ENCODE measurements around the gene ALKBH6. TPM values are rescaled to one million over a fixed set of nuclear protein-coding genes. Genes with fewer than 3 reads are reported as not detected.
"Not testable (repeated sequence)": the region's sequence is repeated elsewhere in the genome, so short reads cannot be mapped to it uniquely, and the experiment has no call there.

The ALKBH6 gene
- total and polyA plus RNA-seq, 2 of the 13 experiments (the other 11 are each of a cell fraction or from before 2014, with no cell fraction given) = 13.7 to 18.1 TPM

- TF ChIP-seq HCFC1 (IDR thresholded peaks at IDR 0.05; ENCODE audit: low read depth, low read length) (no peak), HNF4A (CRISPR knock-in tag; IDR thresholded peaks at IDR 0.05) (0 out of 2 replicates have a peak, but pooled peaks have one; percentile 34), AGO1 (IDR thresholded peaks at IDR 0.05; ENCODE audit: low read depth, low read length, poor library complexity, severe bottlenecking) (no peak), DRAP1 (CRISPR knock-in tag; IDR thresholded peaks at IDR 0.05) (peak; percentile 13; the same call in 1 of the 2 replicates), KLF16 (CRISPR knock-in tag; IDR thresholded peaks at IDR 0.05) (0 out of 4 replicates have a peak, but pooled peaks of 1 of the 2 experiments have one; percentile 31), FOXA3 (CRISPR knock-in tag; IDR thresholded peaks at IDR 0.05) (0 out of 2 replicates have a peak, but pooled peaks have one; percentile 12), DPF2 (CRISPR knock-in tag; IDR thresholded peaks at IDR 0.05; ENCODE audit: borderline replicate concordance, low read depth) (no peak)
Measured at GRCh38 chr19:36041831-36042230, 27.8 kb upstream of the ALKBH6 start (continued).

GRCh38 chr19:36041092-36041491 lies 27.1 kb upstream of the ALKBH6 start:
- H4K20me1 ChIP-seq (ENCODE audit: insufficient read depth, low read length); CTCF ChIA-PET (ENCODE audit: low intra/inter-chr PET ratio, low total read pairs); intact Hi-C loops (cut with micrococcal nuclease; ENCODE audit: unreplicated experiment); H3K9ac ChIP-seq (ENCODE audit: insufficient read depth, low read depth, low read length); H3K9me3 ChIP-seq (ENCODE audit: low read length); H3K27me3 ChIP-seq (ENCODE audit: control insufficient read depth in 1 of 2, insufficient read depth in 2 of 2, low read length in 2 of 2); H3K4me3 ChIP-seq (replicated peaks in 1 of 3; ENCODE audit: insufficient read depth in 1 of 3, low read depth in 2 of 3, low read length in 3 of 3); H3K79me2 ChIP-seq (ENCODE audit: insufficient read depth, low read length); H2AFZ ChIP-seq (ENCODE audit: low read length); DNase-seq (ENCODE audit: low spot score); in situ Hi-C loops (cut with HindIII; ENCODE audit: extremely low pct_ligation_motif_present, low pct_unique_long_range_greater_than_20kb); H3K36me3 ChIP-seq (replicated peaks in 1 of 2; ENCODE audit: control insufficient read depth in 1 of 2, insufficient read depth in 2 of 2, low read length in 2 of 2); H3K4me2 ChIP-seq (ENCODE audit: low read depth, low read length); BruUV-seq (replicated peaks); ATAC-seq: not testable (repeated sequence)
- Histone ChIP-seq H3K4me1 (ENCODE audit: insufficient read depth, low read length) (peaks cover 29% of the 10 kb centered on the region), H3K27ac (ENCODE audit: extremely low read length, insufficient read depth, low read length) (peak overlapping the region; percentile 28)
- peak; percentile 85 for TF ChIP-seq CEBPB (IDR thresholded peaks at IDR 0.05; ENCODE audit: borderline replicate concordance, low read depth, low read length)
- TF ChIP-seq ZNF770 (CRISPR knock-in tag; IDR thresholded peaks at IDR 0.05) = peak; percentile 85
- peak; percentile 96 for TF ChIP-seq CEBPG (CRISPR knock-in tag; IDR thresholded peaks at IDR 0.05)
- TF ChIP-seq RCOR2 (CRISPR knock-in tag; IDR thresholded peaks at IDR 0.05) = 0 out of 2 replicates have a peak, but pooled peaks have one; percentile 14
- TF ChIP-seq PHF21A (CRISPR knock-in tag; IDR thresholded peaks at IDR 0.05) = 0 out of 2 replicates have a peak, but pooled peaks have one; percentile 19
- peak; percentile 87 for TF ChIP-seq ZNF460 (CRISPR knock-in tag; IDR thresholded peaks at IDR 0.05; ENCODE audit: borderline replicate concordance)
- WGBS (ENCODE audit: low lambda C conversion rate) = 61% methylated on average over 6 of the region's 6 CpGs
- peak; percentile 8 for FAIRE-seq
- POLR2A ChIA-PET = interaction anchor here (1.2 to 1.5 kb wide), 2 partner anchors 13 to 87 kb away, joined by 3 to 18 read pairs; partner anchors contain the start of gene THAP8

Data from HepG2 (cell line).